GM21447 (cell line): ENCODE data around the gene MEF2B.
"Not testable (repeated sequence)": the region's sequence is repeated elsewhere in the genome, so short reads cannot be mapped to it uniquely, and the experiment has no call there.

ENCODE experiments used
- ATAC-seq: cut with Tn5 transposase; IDR thresholded peaks from one replicate; pipeline ENCODE4 v1.9.1; 2021; ENCODE audit not compliant: unreplicated experiment

MEF2B gene

DNA sequence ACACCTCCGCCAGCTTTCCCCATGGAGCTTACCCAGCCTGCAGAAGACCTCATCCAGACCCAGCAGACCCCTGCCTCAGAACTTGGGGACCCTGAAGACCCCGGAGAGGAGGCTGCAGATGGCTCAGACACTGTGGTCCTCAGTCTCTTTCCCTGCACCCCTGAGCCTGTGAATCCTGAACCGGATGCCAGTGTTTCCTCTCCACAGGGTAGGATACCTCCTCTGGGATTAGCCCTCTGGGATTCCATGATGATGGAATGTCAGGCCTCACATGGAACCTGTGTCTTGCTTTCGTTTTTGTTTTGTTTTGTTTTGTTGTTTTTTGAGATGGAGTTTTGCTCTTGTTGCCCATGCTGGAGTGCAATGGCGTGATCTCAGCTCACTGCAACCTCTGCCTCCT lies 23.9 kb upstream of the MEF2B start:
- ATAC-seq = no peak

DNA sequence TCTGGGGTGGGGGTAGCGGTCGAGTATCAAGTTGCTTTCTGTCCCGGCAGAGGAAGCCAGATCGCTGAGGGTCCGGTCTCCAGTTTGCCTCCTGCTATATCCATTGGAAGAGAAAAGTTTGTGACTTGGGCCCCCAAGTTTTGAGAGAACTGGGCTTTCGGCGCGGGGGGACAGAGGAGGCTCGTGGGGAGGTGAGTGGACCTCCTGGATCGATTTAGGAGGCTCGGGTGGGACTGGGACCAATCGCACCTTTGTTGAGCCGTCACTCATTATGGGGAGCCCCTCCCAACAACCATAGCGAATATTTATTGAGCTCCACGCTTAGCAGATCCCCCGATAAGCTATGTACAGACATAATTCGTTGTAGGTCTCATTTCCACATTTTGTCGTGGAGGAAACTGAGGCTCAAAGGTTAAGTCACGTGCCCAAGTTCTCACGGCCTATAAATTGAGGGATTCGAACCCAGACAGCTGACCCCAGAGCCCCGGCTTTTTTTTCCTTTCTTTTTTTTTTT lies 22.9 kb upstream of the MEF2B start:
- ATAC-seq = no peak

DNA sequence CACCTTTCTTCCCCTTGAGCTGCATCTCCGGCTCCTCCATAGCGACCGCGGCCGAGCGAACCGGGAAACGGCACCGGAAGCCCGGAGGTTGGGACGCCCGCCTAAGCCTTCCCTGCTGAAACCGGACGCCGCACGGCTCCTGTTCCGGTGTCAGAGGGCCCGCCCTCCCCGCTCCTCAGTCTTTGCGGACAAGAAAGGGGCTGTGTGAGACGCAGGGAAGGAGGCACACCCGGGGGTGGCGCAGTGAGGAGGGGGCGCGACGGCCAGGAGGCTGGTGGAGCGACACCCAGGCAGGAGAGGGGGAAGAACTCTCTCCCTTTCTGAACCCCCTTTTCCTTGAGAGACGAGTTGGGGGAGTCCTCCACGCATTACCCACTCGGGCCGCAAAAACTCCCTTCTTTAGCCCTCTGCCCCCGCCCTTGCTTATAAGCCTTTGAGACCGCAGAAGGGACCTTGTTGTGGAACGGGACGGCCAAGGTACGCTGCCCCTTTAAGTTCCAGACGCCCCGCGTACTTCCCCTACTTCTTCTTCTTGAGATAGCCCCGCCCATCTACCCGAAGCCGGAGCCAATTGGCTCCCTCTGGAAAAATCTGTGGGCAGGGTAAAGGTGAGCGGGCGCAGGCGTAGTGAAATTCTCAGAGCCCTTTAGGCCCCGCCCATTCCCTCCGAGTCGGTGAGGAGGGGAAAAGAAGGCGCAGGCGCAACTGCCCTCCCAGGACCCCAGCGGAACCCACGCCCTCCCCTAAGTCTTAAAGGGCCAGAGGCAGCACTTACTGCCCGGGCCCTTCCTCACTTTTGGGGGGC lies 22.2 kb upstream of the MEF2B start, which contains the start of the genes BORCS8 and RFXANK:
Gene BORCS8 (minus strand): TSS at position 75 of the 805 bp plus-strand sequence. CDS start 35 bp downstream, at position 40.
Gene RFXANK (plus strand): TSS at position 181 of the 805 bp plus-strand sequence. CDS start 1,689 bp downstream, outside the sequence.
- ATAC-seq = peak; percentile 83

DNA sequence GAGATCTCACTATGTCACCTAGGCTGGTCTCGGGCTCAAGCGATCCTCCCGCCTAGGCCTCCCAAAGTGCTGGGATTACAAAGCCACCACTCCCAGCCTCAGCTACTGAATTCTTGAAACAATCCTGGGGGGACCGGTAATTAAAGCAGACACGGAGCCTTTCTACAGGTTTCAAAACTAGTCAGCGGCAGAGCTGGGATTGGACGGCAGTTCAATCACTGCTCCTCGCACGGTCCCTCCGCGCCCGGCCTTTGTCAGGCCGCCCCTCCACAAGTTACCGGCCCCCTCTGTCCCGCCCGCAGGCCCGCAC lies 21.7 kb upstream of the MEF2B start:
- no peak for ATAC-seq

DNA sequence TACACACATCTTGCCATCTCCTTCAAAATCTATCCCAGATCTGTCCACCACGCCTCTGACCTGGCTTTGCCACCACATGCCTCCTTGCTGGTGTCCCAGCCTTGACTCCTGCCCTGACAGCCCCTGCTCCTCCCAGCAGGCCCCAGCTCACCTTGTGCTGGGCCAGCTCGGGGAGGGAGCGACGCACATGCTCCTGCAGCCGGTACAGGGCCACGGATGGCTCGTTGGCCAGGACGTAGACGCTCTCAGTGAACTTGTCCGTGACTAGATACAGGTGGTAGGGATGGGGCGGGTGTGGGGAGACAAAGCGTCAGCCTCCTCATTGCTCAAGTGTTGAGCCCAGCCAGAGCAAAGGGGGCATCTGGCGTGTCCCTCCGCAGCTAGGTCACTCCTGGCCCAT lies 16.7 kb upstream of the MEF2B start:
- ATAC-seq = no peak

DNA sequence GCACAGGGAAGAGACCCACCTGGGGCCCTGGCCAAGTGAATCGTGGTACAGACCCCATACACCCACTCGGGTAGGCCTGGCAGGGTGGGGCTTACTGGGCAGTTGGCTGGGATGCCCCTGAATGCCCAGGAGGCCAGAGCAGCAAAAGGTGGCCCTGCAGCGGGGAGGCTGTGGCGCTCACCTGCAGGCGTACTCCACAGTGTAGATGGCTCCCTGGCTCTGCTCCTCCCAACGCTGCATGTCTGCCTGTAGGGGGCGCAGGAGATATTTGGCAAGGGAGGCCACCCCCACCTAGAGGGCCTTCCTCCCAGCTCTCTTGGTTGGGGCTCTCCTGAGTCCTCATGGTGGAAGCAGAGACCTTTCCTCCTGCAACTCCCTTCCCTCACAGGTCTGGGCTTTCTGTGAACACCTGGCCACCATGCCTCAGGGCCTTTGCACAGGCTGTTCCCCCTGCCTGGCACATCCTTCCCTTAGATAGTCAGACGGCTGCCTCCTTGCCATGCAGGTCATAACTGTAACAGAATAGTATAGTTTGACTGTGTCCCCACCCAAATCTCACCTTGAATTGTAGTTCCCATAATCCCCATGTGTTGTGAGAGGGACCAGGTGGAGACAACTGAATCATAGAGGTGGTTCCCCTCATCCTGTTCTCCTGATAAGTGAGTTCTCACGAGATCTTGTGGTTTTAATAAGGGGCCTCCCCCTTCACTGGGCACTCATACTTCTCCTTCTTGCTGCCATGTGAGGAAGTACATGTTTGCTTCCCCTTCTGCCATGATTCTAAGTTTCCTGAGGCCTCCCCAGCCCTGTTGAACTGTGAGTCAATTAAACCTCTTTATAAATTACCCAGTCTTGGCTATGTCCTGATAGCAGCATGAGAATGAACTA lies 16.0 kb upstream of the MEF2B start:
- ATAC-seq = no peak

DNA sequence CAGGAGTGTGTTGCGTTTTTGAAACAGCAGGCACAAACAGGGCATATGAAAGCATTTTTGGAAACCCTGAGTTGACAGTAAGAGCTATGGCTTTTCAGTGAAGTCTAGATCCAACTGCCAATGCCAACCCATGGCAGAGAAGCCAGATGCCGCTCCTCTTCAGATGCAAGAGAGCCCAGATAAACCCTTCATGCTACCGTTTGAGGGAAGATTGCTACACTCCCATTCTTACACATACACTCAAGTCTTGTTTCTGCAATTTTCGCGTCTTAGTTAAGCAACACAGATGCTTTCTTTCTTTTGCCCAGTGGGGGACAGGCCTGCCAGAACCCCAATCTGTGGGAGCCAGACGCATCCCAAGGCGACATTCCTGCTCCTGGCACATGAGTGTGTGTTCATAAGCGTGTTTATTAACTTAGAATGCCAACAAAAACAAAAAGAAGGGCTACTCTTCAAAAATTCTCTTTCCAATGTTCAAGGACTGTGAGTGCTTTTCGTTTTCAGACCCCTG lies 11.5 kb upstream of the MEF2B start:
- ATAC-seq = no peak

DNA sequence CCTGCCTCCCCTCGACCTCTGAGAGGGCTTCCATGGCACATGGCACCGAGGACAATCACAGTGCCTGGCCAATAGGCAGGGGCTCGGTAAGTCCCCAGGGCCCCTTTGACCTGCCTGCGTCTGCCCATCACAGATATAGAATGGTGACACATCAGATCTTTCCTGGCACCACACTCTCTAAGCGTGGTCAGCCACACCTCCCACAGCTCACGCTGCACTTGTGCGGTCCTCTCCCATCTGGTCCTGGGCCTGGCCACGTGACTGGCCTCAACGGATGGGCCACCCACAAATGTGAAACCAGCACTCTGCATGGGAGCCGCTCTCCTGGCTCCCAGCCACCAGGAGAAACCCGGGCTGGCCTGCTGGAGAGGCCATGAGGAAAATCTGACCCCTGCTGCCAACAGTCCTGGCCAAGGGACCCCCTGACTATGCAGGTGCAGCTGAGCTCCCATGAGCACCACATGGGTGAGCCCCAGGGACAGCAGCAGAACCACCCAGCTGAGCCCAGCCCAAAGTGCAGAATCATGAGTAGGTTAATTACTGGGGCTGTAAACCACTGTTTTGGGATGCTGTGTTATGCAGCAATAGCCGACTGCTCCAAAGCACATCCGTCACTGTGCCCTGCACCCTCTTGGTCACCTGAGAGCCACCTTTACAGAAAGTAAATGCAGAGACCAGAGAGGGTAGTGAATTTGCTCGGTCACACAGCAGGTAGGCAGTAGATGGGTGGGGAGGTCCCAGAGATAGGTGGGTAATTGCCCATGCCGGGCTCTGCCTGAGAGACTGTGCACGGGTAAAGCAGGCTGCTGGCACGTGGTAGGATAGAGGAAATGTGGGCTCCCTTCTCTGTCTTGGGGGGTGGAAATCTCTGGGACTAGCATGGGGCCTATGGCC lies 9.7 kb upstream of the MEF2B start:
- ATAC-seq = no peak

DNA sequence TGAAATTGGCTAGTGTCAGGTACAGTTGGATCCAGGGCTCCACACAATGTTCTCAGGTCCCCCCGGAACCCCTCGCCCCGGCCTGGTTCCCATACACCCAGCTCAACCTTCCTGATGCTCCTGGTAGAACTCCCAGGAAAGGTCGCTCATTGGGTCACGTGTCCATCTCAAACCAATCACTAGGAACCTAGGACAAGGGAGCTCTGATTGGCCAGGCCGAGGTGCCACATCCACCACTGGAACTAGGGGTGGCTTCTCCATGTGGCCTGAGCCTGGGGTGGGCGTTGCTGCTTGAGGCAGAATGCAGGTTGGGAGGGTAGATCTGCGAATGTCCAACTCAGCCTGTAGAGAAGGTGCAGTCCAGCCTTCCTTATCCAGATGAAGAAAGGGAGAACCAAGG lies 6.9 kb upstream of the MEF2B start:
- no peak for ATAC-seq

DNA sequence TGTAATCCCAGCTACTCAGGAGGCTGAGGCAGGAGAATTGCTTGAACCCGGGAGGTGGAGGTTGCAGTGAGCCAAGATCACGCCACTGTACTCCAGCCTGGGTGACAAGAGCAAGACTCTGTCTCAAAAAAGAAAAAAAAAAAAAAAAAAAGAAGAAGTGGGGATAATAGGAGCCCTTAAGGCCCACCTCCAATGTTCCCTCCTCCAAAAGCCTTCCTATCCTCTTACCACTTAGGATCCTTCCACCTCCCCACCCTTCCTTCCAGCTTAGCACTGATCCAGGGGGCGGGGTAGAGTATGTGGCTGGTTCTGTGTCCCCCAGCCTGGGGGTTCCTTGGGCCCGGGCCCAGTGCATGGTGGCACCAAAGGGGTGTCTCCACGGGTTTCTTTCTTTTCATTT lies 3.2 kb upstream of the MEF2B start:
- not testable (repeated sequence) for ATAC-seq

DNA sequence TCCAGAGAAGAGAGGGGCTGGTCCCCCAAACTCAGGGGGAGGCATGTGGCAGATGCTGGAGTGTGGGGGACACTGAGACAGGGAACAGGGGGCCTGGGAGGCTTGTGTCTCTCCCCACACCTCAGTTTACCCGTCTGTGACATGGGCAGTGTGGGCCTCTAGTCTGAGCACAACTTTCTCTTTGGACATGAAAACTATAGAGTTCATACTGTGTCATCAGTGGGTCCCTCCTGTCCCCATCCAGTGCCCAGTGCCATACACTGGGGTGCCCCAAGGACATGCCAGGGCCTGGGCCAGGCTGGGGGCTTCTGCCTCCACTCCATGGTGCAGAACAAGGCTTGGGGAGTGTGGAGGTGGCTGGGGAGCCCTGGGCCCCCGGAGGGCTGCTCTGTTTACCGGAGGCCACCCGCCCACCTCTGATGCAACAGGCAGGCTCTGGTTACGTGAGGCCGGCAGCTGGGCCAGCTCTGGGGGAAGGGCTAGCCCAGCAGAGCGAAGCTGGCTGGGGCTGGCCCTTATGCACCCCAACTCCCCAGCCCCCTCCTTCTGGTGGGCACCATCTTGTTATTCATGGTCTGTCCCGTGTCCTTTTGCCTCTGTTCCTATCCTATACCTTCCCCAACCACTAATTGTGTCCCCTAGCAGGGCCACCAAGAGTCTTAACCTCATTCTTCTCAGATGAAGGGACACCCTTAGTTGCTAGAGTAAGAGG lies 1.9 kb upstream of the MEF2B start:
- no peak for ATAC-seq

DNA sequence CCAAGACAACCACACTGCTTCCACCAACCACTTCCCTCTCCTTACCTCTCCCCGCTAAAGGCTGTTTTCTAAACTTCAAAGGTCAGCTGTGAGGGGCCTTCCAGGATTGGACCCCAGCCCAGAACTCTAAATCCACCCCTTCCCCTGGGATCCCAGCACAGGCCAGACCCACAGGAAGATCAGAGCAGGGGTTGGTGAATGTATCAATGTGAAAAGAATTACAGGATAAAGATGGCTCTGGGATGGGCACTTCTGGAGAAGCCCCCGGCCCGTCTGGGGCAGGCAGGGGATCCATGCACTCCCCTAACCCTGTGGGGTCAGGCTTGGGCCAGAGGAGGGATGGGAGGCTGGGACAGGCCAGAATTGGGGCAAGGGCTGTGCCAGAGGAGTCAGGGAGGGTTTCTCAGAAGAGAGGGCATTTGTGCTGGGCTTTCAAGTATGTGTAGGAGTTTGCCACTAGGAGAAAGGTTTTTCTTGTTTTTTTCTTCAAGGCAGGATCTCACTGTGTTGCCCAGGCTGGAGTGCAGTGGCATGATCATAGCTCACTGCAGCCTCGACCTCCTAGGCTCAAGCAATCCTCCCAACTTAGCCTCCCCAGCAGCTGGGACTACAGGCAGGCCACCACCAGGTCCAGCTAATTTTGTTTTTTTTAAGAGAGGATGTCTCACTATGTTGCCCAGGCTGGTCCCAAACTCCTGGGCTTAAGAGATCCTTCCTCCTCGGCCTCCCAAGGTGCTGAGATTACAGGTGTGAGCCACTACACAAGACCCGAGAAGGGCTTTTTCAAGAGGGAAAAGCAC lies 1.0 kb upstream of the MEF2B start:
- no peak for ATAC-seq

DNA sequence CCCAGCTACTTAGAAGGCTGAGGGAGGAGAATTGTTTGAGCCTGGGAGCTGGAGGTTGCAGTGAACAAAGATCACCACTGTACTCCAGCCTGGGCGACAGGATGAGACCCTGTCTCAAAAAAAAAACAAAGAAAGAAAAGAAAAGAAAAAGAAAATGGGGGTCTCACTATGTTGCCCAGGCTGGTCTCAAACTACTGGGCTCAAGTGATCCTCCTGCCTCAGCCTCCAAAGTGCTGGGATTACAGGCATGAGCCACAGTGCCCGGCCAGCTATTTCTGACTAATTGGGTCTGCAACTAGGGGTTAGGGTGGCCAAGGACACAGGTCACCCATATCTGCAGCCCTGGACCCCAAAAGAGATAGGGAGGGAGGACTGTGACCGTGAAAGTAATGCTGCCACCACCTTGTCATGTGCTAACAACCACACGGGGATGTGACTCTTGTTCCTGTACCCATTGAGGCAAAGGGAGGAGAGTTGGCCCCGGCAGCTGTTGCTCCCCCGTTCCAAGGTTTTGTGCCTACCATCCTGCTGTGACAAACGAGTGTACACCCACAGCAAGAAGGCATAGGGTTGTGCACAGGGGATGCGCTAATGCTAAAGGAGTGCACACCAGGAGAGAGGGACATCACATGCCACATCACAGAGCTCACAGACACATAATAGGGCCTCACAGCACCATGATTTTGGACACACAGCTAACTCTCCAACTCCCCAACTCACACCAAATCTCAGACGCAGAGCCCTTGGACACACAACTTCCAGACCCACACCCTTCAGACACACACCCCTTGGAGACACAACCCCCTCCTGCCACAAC lies 619 bp downstream of the MEF2B start:
- no peak for ATAC-seq

DNA sequence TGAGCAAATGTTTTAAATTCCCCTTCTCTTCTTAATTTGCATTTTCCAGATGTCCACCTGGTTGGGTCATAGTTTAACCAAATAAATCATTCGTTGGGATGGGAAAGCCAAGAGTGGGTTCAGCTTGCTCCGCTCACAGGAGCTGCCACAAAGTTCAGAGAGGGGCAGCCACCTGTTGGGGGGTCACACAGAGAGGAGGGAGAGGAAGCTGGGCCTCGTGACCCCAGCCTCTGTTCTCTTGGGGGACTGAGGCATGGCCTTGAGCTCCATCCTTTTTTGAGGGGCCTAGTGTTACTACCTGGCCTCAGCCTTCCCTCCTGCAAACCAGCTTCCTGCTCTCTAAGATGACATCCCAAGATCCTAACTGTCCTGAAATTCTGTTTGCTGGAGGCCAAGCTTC lies 2.5 kb downstream of the MEF2B start:
- ATAC-seq = no peak

DNA sequence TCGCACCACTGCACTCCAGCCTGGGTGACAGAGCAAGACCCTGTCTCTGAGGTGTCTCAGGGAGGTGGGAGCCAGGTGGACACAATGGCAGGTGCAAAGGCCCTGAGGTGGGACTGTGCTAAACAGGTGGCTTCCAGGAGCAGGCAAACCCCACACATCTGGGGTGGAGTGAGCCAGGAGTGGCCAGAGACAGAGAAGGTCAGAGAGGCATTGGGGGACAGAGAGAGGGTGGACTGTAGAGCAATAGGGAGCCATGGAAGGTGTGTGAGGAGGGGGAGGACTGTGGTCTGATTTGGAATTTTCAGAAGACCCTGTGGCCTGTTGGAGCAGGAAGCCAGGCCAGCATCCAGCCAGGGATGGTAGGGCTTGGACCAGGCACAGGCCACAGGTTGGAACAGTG lies 4.7 kb downstream of the MEF2B start:
- no peak for ATAC-seq

DNA sequence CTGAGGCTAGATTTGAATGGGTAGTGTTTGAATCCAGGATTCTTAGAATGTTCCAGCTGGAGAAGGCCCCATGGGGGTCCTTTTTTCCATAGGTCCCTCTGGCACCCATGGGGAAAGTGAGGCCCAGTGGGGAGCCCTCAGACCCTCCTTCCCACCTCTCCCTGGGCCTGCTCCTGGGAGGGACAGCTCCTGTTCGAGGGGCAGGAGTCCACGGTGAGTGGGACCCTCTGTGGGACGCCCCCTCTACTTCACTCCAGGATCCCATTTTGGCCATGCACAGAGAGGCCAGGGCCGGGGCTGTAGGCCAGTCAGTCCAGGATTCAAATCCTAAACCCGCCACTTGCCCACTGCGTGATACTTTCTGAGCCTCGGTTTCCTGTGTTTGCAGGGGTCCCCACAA lies 7.6 kb downstream of the MEF2B start:
- ATAC-seq = no peak

DNA sequence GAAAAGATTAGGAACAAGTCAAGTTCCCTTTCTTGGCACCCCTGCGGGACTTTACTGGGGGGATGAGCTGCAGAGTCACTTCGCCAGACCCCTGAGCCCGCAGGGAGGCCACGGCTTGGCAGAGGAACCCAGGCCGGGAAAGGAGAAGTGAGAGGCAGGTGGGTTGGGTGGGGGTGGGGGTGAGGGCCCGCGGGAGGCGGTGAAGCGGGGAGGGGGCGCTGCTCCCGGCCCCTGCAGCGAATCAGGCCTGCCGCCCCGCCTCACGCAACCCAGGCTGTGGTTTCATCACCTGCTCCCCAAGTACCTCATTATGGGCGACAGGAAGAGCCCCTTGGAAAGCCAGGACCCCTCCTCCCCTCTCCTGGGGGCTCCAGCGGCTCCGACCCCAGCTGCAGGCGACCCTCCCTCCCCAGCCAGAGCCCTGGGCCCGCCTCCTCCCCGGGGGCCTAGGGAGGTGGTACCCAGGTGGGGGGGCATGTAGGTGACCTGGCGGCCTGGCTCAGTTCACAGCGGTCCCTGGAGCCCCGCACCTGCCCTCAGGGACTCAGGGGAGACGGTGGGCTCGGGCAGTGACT lies 9.5 kb downstream of the MEF2B start:
- peak; percentile 33 for ATAC-seq

DNA sequence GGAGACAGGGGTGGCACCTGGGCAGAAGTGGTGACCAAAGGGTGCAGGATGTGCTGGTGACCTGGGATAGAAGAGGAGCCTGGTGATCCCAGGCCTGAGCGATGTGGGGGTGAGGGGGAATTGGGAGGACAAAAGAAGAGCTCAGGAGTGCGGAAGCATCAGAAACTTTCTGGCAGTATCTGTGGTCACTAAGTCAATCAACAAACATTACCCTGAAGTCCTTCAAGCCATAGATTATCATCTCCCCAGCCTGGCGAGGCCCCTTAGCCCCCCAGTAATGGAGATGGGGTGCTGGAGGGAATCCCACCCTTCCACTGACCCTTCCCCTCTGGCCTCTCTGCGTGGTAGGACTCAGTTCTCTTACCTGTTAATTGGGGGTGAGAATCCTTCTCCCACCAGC lies 10.5 kb downstream of the MEF2B start:
- no peak for ATAC-seq
